GM19193 (cell line): ENCODE measurements around the gene ADAMTSL5.

Experiments
- POLR2A ChIP-seq: IDR thresholded peaks from 4 replicates; pipeline ENCODE4 v1.6.1; 2011; ENCODE audit not compliant: insufficient read depth, insufficient read length; ENCODE audit errors: extremely low read depth

Gene ADAMTSL5

DNA sequence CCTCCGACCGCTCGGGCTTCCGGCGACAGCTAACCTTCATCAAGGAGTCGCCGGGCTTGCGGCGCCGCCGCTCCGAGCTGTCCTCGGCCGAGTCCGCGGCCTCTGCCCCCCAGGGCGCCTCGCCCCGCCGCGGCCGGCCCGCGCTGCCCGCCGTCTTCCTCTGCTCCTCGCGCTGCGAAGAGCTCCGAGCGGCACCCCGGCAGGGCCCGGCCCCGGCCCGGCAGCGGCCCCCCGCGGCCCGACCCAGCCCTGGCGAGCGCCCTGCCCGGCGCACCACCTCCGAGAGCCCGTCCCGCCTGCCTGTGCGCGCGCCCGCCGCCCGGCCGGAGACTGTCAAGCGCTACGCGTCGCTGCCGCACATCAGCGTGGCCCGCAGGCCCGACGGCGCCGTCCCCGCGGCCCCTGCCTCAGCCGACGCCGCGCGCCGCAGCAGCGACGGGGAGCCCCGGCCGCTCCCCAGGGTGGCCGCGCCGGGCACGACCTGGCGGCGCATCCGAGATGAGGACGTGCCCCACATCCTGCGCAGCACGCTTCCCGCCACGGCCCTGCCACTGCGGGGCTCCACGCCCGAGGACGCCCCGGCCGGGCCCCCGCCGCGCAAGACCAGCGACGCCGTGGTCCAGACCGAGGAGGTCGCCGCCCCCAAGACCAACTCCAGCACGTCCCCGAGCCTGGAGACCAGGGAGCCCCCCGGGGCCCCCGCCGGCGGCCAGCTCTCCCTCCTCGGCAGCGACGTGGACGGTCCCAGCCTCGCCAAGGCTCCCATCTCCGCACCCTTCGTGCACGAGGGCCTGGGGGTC lies 43.4 kb downstream of the ADAMTSL5 start:
- no peak for TF ChIP-seq POLR2A

DNA sequence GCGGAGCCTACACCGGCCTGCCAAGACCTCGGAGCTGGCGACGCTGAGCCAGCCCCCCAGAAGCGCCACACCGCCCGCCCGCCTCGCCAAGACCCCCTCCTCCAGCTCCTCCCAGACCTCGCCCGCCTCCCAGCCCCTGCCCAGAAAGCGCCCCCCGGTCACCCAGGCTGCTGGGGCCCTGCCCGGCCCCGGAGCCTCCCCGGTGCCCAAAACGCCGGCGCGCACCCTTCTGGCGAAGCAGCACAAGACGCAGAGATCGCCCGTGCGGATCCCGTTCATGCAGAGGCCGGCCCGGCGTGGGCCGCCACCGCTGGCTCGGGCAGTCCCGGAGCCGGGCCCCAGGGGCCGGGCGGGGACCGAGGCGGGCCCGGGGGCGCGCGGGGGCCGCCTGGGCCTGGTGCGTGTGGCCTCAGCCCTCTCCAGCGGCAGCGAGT lies 44.0 kb downstream of the ADAMTSL5 start:
- no peak for TF ChIP-seq POLR2A

DNA sequence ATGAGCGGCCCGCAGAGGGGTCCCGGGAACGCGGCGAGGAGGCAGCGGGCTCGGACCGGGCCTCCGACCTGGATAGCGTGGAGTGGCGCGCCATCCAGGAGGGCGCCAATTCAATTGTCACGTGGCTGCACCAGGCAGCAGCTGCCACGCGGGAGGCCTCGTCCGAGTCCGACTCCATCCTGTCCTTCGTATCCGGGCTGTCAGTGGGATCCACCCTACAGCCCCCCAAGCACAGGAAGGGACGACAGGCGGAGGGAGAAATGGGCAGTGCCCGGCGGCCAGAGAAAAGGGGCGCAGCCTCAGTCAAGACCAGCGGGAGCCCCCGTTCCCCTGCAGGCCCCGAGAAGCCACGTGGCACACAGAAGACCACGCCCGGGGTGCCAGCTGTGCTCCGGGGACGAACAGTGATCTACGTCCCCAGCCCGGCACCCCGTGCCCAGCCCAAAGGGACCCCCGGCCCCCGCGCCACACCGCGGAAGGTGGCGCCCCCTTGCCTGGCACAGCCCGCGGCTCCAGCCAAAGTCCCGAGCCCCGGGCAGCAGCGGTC lies 44.5 kb downstream of the ADAMTSL5 start:
- no peak for TF ChIP-seq POLR2A

GRCh38 chr19:1467490-1468273 lies 45.1 kb downstream of the ADAMTSL5 start:
- TF ChIP-seq POLR2A = no peak

- TF ChIP-seq POLR2A = no peak
Measured at GRCh38 chr19:1467215-1467489, 45.7 kb downstream of the ADAMTSL5 start.

DNA sequence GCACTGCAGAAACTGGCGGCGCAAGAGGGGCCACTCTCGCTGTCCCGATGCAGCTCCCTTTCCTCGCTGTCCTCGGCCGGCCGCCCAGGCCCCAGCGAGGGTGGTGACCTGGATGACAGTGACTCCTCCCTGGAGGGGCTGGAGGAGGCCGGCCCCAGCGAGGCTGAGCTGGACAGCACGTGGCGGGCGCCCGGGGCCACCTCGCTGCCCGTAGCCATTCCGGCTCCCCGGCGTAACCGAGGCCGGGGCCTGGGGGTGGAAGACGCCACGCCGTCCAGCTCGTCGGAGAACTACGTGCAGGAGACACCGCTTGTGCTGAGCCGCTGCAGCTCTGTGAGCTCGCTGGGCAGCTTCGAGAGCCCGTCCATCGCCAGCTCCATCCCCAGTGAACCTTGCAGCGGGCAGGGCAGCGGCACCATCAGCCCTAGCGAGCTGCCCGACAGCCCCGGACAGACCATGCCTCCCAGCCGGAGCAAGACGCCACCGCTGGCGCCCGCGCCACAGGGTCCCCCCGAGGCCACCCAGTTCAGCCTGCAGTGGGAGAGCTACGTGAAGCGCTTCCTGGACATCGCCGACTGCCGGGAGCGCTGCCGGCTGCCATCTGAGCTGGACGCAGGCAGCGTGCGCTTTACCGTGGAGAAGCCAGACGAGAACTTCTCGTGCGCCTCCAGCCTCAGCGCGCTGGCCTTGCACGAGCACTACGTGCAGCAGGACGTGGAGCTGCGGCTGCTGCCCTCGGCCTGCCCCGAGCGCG lies 46.2 kb downstream of the ADAMTSL5 start:
- no peak for TF ChIP-seq POLR2A

DNA sequence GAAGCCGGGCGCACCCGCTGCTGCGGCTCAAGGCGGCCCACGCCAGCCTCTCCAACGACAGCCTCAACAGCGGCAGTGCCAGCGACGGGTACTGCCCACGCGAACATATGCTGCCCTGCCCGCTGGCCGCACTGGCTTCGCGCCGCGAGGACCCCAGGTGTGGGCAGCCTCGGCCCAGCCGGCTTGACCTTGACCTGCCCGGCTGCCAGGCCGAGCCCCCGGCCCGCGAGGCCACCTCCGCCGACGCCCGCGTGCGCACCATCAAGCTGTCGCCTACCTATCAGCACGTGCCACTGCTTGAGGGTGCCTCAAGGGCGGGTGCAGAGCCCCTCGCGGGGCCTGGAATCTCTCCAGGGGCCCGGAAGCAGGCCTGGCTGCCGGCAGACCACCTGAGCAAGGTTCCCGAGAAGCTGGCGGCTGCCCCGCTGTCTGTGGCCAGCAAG lies 46.8 kb downstream of the ADAMTSL5 start:
- no peak for TF ChIP-seq POLR2A

DNA sequence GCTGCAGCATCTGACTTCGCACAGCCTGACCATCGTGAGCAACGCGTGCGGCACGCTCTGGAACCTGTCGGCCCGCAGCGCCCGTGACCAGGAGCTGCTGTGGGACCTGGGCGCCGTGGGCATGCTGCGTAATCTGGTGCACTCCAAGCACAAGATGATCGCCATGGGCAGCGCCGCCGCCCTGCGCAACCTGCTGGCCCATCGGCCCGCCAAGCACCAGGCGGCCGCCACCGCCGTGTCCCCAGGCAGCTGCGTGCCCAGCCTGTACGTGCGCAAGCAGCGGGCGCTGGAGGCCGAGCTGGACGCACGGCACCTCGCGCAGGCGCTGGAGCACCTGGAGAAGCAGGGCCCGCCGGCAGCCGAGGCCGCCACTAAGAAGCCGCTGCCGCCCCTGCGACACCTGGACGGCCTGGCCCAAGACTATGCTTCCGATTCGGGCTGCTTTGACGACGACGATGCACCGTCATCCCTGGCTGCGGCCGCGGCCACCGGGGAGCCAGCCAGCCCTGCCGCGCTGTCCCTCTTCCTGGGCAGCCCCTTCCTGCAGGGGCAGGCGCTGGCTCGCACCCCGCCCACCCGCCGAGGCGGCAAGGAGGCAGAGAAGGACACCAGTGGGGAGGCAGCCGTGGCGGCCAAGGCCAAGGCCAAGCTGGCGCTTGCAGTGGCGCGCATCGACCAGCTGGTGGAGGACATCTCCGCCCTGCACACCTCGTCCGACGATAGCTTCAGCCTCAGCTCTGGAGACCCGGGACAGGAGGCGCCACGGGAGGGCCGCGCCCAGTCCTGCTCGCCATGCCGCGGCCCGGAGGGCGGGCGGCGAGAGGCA lies 47.4 kb downstream of the ADAMTSL5 start:
- no peak for TF ChIP-seq POLR2A

DNA sequence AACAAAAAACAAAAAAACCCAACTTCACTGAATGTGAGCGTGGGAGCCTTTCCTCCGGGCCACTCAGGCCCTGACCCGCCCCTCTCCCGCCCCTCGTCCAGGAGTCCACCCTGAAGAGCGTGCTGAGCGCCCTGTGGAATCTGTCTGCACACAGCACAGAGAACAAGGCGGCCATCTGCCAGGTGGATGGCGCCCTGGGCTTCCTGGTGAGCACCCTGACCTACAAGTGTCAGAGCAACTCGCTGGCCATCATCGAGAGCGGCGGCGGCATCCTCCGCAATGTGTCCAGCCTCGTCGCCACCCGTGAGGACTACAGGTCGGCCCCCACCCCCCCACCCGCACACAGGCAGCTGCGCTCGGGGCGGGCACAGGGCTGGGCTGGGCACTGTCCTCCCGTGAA lies 51.0 kb downstream of the ADAMTSL5 start:
- no peak for TF ChIP-seq POLR2A

- TF ChIP-seq POLR2A = no peak
Measured at GRCh38 chr19:1460033-1460995, 52.5 kb downstream of the ADAMTSL5 start.

- TF ChIP-seq POLR2A = no peak
Measured at GRCh38 chr19:1459479-1459878, 53.3 kb downstream of the ADAMTSL5 start.

GRCh38 chr19:1457892-1458291 lies 54.9 kb downstream of the ADAMTSL5 start:
- TF ChIP-seq POLR2A = no peak

DNA sequence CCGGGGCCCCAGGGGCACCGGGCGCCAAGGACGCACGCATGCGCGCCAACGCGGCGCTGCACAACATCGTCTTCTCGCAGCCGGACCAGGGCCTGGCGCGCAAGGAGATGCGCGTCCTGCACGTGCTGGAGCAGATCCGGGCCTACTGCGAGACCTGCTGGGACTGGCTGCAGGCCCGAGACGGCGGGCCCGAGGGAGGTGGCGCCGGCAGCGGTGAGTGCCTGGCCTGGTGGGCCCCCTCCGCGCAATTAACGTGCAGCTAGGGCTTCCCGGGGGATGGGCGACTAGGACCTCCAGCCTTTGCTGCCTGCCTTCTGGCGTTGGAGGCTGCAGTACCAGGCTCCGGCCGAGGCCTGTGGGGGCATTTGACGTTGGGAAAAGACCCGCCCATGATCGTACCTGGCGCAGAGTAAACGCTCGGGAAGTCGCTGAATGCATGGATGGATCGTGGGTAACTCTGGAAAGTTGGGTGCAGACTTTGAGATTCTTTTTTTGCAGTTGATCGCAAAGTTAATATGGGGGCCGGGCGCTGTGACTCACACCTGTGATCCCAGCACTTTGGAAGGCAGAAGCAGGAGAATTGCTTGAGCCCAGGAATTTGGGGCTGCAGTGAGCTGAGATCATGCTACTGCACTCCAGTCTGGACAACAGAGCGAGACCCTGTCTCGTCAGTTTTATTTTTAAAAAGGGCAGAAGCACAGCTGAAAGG lies 55.6 kb downstream of the ADAMTSL5 start:
- TF ChIP-seq POLR2A = no peak
